Left renal cortex interstitium (tissue), 4 donors: ENCODE data around the gene CACNB2. TPM values are rescaled to one million over a fixed set of nuclear protein-coding genes. Genes with fewer than 3 reads are reported as not detected.

Source experiments
- DNase-seq, 4 donors: peaks; one replicate each; pipeline ENCODE4 v3.0.0-alpha.2; 2013; ENCODE audit warnings: low read depth in 4 of 4, low spot score in 2 of 4, missing footprints in 1 of 4
- polyA plus RNA-seq, 4 donors: library from polyadenylated mRNA; unstranded; fragments of 120-200 nt; gene quantifications; one replicate each; pipeline ENCODE4 v1.2.1, GENCODE V29; 2013; ENCODE audit not compliant: insufficient read length in 4 of 4

Gene CACNB2
- polyA plus RNA-seq, 4 donors, result 2.4 to 6.0 (median 4.4) TPM

DNA sequence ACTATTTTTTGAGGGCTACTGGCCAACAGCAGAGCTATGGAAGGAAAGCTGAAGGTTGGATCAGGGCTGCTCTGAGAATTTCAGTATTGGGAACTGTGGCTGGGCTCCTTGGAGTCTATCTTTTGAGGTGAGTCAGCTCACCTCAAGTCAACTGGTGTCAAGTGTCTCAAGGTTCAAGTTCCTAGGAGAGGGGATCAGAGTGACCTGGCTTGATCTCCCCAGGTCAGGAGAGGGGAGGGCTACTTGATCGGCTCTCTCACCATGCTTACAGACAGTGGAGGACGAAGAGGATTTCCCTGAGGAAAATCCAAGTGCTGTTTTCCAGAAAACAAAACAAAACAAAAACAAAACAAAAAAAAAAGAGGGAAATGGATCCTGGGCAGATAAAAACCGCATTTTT lies 132.8 kb downstream of the CACNB2 start:
- DNase-seq, result no peak

DNA sequence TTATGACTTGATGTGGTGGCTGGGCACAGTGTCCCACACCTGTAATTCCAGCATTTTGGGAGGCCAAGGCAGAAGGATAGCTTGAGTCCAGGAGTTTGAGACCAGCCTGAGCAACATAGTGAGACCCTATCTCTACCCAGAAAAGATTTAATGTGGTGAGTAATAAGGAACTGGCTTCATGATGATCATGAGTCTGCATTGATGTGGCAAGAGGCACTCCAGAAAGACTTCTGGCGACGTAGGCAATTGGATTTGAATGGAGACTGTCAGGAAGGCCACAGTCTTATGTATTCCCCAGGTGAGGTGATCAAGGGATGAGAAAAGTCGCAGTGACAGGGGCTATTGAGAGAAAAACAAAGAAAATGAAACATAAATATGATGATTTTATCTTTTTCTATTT lies 138.0 kb downstream of the CACNB2 start:
- no peak for DNase-seq

DNA sequence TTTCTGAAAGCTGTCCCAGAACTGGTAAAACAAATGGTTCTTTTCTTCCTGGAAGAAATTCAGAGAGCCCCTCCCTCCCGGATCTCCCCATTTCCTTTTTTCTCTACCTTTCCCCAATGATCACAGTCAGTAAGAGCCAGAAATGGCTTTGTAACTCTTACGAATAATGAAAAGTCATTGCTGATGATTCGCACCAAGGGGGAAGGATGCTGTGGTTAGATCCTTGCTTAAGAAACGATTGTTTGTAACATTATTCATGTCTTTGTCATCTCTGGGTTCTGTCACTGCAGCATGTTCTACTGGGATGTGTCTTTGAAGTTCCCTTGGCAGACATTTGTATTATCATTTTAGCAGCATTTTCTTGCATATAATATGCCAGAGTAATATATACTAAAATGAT lies 138.9 kb downstream of the CACNB2 start:
- DNase-seq, result no peak

DNA sequence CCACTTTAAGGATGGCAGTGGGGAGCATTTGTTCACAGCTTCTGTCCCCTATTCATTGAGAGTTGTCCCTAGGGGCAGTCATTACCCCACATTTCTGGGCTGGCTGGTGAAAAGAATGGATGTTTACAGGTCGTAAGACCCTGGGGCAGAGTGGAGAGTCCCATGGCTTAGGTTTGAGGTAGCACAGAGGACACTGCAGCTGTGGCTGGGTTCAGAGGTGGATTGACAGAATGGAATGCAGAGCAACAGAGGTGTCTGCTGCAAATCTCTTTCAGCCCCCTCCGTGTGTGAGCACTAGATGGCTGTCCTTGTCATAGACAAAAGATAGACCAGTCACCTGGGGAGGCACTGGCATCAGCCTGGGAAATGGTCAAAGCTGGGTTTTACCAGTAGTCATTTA lies 141.9 kb downstream of the CACNB2 start:
- no peak for DNase-seq

DNA sequence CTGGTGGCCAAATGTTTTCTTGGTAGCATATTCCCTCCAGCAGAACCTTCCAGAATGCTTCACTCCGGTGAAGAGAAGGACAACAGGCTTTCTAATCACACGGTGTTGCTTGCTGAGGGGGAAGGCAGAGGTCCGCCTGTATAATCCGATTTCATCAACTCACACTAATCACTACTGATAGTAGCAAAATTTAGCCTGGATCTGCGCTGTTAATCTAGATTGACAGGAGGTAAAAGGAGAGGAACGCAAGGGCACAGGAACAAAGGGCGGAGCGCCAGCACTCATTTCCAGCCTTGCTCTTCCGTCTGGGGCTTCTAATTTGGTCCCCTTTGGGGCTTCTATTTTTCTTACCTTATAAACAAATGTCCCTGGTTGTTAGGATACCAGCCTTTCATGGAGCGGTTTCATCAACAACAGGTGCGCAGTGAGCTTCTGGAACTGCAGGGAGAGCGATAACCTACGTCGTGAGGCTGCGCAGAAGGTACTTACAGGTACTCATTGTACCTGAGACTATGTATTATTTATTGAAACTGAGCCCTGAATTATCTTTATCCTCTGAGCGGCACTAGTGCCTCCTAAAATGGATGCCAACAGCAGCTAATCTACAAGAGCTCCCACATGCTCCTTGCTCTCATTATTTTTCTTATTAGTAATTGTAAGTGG lies 150.6 kb downstream of the CACNB2 start:
- DNase-seq, result no peak

DNA sequence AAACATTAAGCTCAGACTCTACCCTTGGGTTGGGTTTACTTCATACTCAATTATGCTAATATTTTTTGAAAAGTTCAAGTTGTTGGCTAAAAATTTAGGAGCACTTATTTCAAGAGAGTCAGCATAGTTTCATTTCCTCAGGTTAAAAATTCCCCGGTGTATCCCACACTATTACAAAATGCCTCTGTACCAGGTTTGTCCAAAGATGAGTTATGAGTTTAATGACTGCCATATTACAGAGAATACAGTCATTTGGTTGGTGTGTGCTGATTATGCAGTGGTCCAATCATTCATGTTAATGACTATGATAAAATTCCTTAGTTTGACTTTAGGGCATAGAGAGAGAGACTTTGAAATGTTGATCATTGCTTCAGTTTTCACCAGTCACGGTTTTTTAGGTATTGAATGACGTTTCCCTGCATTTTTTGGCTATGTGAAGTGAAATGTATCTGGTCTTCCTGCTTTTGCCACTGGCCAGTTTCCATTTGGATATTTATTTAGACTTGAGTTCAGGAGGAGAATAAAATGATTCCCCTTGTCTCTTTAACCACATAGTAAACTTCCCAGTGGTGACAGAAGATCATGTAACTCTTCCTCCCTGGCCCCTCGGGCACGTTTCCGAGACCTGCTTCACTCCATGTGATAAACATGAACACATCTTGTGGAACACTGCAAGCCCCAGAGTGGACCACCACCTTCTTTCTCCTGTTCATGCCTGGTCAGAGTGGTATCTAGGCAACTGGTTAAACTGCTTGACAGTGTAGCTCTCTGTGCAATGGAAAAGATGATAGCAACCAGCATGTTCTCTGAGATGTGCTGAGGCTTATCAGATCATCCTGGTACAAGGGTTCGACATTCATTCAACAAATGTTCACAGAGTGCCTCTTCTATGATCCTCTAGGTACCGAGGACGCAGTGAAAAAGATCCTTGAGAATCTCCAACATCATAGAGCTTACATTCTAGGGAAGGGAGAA lies 153.6 kb downstream of the CACNB2 start:
- DNase-seq, result no peak

DNA sequence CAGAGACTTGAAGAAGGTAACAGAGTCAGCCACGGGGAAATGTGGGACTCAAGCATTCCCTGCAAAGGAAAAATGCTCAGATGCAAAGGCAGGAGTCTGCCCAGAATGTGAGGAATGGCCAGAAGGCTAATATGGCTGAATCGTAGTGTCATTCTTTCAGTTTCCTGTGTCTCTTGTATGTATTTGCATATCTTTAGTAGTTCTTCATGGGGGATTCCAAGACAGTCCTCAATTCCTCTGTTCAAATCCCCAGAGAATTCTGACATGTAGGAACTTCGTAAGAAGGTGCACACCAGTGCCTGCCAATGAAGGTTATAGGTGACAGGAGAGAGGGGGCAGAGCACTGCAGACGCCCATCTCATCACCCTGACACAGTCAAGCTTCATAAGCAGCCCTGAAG lies 154.4 kb downstream of the CACNB2 start:
- DNase-seq, result no peak

DNA sequence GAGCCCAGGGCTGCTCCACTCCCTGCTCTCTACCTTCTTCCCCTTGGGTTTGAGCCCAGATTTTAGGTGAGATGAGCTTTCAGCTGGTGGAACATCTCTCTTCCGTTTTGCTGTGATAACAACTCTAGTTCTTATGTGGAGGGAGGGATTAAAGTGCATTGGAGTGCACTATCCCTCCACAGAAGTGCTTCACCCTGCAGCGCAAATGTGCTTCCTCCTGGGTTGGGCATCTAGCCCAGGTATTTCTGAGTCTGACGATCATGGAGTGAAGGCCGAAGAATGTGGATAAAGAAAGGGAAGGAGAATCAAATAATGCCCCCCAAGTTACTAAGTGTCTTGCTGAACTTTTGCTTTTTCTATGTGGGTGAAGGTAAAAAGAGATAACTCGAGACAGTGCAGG lies 157.4 kb downstream of the CACNB2 start:
- no peak for DNase-seq

DNA sequence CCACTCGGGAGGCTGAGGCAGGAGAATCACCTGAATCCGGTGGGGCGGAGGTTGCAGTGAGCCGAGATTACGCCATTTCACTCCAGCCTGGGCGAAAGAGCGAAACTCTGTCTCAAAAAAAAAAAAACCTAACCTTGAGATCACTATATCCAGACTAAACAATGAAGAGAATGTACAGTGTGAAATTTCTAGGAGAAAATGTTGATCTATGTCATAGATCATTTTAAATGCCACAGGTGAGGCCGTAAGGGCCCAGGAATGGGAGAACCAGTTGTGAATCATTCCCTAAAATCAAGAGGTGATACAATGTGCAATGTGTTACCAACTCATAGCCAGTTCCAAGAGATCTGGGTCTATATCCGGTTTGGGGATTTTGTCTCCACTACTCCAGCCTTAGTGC lies 158.0 kb downstream of the CACNB2 start:
- no peak for DNase-seq

GRCh38 chr10:18303851-18304801 lies 163.9 kb downstream of the CACNB2 start:
- DNase-seq, result peak in 1 of 4 donors; percentile 6

DNA sequence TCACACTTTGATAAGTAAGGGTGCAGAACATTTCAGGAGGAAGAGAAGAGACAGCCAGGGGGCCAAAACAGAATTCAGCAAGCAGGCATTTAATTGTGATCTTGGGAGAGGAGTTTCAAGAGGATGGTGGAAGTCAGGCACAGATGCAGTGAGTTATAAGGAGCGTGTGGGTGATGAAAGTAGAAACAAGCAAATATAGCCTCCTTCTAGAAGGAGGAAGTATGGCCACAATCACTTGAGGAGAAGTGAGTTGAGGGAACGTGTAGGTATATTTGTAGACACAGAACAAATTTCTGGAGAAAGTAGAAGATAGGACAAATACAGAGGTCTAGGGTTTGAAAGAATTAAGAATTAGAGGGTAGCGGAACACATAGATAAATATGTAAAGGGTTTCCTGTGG lies 165.8 kb downstream of the CACNB2 start:
- no peak for DNase-seq

DNA sequence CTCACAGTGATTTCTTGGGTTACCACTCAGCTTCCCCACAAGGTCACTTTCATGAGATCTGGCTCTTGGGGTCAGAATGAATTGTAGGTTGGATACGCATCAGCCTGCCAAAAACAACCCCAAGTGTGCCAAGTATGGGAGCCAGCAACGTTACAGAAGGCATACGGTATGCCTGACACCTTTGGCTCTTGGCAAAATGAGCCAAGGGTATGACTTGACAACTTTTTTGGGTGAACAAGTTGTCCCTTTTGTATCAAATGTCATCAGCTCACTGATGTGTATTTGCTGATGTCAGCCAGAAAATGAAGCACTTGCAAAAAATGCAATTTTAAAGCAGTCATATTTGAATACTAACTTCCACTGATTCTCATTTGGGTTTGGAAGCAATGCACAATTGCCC lies 168.4 kb downstream of the CACNB2 start:
- DNase-seq, result no peak

DNA sequence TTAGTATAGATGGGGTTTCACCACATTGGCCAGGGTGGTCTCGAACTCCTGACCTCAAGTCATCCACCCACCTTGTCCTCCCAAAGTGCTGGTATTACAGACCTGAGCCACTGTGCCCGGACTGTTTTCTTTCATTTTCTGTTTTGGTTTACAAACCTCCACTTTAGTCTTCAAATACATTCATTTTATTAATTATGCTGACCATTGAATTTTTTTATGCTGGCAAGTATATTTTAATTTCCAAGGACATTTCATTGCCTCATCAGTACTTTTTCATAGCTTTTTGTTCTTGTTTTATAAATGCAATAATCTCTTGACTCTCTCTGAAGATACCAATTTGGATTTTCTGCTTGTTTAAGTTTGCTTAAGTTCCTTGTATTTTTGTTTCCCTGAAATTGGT lies 170.5 kb downstream of the CACNB2 start:
- no peak for DNase-seq

DNA sequence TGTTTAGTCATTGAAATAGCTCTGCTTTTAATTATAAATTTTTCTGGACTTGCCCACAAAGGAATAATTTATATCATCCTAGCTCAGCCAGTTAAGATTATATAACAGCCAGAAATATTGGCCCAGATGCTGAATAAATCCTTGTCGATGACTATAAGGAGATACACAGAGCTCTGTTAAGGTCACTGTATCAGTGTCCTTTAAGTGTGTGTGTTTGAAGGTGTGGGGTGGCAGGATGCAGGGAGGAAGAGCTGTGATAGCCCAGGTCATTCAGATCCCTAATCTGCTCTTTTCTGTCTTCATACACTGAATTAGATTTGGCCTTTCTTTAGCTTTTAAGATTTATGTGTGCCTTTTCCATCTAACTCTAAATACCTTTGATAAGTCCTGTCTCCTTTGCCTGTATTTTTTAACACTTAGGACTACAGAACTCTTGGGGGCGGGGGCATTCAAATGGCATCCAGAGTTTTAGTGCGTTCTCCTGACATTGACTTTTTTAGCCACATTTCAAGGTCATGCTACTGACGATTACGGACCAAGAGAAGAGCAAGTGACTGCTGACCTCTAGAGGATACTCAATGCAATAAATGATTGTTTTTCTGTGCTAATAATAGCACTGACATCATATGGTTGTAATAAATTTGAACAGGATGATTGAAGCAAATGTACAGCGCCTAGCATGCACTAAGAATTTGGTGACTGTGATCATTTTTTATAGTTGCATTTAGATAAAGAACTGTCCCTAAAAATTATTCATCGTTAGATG lies 172.3 kb downstream of the CACNB2 start:
- DNase-seq, result peak in 2 of 4 donors; percentile 11 to 56

GRCh38 chr10:18313140-18313530 lies 172.9 kb downstream of the CACNB2 start:
- peak in 1 of 4 donors; percentile 19 for DNase-seq

DNA sequence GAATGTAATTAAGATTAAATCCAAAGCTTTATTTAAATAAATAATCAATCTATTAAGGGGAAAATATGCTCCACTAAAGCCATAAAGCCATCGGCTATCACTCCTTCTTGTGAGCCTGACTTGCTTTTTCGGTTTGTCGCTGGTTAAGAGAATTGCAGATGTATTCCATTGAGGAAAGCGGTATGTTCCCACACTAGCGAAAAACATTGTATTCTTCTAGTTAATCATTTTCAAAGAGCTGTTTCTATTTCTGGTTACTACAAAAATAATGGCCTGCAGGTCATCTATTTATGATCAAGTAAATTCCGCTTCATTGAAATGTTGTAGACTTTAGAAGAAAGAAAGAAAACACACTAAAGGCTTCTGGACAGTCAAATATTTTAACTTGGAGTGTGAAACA lies 173.4 kb downstream of the CACNB2 start:
- DNase-seq, result no peak

DNA sequence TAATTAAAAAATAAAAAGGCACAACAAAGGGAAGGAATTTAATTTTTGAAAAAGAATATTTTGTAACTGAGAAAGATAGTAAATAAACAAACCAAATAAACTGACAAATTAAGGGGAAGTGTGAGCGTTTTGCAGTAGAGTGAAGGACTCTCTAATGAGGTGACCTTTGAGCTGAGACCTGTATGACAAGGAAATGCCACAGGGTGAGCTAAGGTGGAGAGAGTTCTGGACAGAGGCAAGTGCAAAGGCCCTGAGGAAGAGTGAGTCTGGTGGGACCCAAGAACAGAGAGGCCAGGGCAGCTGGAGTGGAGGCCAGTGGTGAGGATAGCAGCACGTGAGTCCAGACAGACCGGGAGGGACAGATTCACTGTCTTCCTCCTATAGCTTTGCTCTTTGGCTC lies 179.4 kb downstream of the CACNB2 start:
- no peak for DNase-seq

- no peak for DNase-seq
Measured at GRCh38 chr10:18321371-18321770, 181.1 kb downstream of the CACNB2 start.

DNA sequence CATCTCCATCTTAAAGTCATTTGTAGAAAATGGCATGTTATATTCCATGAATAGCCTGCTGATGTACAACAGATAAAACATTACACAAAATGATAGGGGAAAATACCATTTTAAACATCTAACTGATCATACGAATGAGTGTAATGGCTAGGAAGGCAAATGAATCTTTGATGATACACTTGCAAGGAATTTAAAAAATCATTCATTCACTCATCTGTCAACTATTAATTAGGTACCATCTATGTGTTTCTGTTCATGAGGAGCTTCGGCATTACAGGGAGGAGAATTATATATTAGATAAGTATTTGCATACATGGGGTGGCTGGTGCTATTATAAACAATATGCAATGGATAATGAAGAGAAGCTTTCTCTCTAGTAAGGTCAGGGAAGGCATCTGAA lies 183.7 kb downstream of the CACNB2 start:
- no peak for DNase-seq

GRCh38 chr10:18325410-18325809 lies 185.2 kb downstream of the CACNB2 start:
- no peak for DNase-seq
